Cortex of kidney (tissue), 1 donor: Measurements from ENCODE around the gene CDK14.

ENCODE experiments used
- DNase-seq: peaks from one replicate; lab custom pipeline; 2025; lab: John Stamatoyannopoulos, UW

CDK14 gene

DNA sequence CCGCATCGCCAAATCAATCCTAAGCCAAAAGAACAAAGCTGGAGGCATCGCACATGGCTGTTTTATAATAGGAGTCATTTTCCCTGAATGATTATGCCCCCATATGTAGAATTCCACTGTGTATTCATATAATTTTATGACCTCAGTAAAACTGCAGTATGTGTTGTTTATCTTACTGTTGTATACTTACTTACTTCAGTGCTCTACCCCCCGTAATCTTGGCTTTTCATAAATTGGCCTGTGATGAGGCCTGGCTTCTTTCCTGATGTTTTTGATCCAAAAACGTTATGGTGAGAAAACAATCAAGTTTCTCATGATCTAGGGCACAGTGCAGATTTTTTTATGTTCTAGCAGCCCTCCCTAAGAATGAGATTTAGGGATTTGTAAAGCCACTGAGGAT is 361.8 kb downstream of the CDK14 start:
- DNase-seq = no peak

DNA sequence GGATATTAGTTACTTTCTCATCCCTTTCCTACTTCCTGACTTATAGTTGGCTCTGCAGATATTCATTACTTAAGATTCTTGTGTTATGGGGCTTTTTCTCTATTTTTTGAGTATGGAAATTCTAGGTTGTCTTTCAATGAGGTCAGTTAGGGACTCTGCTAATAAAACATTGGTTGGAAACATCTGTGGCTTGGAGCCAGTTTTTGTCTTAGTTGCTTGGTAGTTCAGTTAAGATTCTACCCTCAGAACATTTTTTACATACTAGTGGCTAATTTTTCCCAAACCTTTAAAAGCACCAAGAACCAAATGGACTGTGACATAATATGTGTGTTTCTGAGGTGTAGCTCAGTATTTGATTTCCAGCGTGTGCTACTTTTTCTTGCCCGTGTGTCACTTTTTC is 362.5 kb downstream of the CDK14 start:
- DNase-seq = no peak

DNA sequence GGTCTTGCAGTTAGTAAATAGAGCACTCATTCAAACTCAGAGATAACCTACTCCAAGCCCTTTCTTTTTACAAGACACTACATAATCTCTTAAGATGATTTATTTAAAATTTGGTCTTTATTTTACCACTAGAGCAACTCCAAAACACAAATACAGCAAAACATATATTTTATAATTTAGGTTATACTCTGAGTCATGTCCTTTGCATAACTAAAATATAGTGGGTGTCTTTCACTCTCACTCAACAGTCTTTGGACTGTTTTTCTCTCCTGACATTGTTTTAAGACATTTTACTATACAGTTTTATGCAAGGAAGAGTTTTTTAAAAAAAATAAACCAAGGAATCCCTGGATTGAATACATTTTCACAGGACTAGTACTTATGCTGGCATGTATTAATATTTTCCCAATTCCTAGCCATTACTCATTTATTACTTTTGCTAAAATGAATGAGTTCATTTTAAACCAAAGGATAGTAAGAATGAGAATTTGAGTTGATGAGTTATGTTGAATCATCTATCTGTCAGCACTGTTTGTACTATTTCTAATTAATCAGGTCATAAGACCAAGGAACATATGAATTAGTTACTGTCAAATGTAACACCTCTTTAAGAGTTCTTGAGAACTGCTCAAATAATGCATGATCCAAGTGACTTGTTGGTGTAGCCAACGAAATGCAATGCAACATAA is 365.1 kb downstream of the CDK14 start:
- no peak for DNase-seq

DNA sequence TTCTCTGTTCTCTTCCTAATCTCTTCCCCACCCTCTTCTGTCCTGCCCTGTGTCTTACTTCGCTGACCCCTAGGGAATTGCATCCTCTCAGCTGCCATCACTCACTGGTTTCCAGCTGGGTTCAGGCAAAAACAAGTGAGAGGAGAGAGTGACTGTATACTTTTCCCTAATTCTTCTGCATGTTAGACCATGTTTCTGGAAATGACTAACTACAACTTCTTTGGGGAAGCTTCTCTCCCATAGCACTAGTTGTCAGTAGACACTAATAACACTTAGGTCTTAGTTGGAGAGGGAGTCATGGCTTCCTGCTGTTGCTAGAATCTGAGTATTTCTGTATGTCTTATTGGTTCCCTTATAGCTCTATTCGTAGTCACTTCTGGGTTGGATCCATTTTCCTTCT is 369.1 kb downstream of the CDK14 start:
- no peak for DNase-seq

DNA sequence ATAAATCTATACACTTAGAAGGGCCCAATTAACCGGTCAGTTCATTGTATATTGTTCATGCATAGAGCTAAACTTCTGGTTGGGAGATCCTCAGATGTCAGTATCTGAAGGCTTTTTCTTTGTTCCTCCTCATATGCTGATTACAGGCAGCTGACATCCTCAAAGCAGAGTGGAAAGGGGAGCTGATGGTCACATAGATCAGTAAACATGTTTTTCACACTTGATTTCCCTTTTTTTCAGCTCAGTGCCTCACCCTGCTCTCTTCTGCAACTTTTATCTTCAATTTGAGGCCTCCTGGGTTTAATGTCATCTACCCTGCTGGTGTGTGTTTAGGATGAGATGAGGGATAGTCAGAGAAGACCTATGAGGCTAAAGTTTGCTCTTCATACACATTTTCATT is 370.2 kb downstream of the CDK14 start:
- DNase-seq = no peak

DNA sequence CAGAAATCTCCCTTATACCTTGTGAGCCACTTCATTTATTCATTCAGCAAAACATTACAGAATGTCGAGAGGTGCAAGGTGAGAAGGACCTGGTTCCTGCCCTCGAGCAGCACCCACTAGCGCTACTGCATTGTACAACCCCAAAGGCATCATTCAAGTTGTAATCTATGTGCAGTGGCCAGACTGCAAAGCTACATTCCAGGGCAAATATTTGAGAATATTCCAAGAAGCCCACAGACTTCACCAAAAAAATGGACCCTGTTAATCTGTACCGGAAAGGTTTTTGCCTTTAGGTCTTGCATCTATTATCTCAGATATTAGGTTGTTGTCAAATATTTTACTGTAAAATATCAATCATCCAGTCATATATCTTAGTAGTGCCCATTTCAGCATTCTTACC is 372.8 kb downstream of the CDK14 start:
- DNase-seq = no peak

DNA sequence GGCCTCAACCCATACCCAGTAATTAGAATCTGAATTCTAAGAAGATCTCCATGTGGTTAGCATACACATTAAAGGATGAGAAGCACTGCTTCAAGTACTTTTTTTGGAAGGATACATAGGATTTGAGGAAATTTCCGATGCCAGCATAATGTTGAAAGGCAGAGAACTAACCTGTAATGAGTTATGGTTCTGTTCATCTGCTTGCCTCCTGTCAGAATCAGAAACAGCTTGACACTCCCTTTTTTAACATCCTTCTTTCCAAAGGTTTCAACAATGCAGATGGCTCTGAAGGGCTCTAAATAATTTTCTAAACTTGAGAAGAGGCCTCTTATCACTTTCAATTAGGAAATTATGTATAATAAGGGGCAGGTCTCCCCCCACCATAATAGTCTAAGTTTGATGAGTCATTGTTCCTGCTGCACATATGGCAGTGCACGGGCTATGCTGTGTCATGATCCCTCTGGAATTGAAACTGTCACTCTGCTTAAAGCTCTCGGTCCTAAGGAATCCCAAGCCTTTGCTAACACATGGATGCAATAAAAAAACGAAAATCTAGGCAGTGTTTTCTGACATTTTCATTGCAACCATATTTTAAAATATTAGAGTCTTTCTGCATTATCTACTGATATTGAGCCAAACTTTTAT is 376.9 kb downstream of the CDK14 start:
- DNase-seq = no peak

DNA sequence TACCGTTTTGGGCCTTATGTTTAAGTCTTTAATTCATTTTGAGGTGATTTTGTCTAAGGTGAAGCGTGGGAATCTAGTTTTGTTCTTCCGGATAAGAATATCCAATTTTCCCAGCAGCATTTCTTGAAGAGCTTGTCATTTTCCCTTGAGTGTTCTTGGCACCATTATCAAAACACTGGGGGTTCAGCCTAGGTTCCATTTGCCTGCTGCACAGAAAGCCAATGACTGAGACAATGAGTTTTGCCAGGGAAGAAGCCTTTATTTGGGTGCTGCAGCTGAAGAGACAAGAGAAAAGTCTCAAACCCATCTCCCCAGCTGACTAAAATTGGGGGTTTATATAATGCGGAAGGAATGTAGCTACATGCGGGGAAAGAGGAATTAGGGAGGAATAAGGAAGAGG is 380.9 kb downstream of the CDK14 start:
- DNase-seq = no peak

DNA sequence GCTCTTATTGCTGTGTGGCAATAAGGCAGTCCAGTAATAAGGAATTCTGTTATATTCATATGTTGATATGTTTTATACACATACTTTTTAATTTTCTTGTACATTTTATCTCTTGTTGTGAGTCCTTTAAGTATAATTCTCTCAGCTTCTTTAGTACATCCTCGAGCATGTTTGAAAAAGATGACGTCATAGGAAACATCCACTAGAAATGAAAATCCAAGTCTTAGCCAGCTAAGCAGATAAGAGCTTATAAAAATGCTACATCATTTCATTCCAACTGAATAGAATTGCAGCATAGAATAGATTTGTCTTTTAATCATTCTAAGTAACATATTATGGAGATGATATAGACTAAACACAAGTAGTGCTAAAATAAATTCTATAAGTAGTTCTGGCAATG is 384.4 kb downstream of the CDK14 start:
- DNase-seq = no peak

DNA sequence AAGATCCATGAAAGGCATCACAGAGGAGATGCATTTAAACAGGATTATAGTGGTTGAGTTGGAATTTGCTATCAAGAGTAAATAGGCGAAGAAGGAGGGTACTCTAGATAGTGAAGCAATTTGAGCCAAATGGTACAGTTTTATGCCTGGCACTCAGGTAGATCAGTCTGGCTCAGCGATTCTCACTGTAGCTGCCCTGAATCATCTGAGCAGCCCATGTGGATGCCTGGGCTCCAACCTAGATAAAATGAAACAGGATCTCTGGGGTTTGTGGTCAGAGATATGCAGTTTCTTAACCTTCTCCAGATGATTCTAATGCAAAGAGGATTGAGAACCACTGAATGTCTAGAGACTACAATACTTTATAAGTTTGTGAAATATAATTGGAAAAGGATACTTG is 386.1 kb downstream of the CDK14 start:
- DNase-seq = no peak

DNA sequence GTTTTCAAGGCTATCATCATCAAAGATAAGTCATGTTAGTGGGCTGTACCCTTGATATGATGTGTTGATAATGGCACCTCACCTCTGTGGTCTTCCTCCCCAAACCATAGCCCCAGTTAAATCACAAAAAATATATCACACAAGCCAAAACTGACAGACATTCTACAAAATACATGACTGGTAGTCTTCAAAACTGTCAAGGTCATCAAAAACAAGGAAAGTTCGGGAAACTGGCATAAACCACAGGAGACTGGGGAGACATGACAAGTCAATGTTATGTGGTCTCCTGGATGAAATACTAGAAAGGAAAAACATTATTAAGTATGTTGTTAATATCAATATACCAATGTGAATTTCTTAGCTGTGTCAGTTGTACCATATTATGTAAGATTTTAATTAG is 388.6 kb downstream of the CDK14 start:
- no peak for DNase-seq

DNA sequence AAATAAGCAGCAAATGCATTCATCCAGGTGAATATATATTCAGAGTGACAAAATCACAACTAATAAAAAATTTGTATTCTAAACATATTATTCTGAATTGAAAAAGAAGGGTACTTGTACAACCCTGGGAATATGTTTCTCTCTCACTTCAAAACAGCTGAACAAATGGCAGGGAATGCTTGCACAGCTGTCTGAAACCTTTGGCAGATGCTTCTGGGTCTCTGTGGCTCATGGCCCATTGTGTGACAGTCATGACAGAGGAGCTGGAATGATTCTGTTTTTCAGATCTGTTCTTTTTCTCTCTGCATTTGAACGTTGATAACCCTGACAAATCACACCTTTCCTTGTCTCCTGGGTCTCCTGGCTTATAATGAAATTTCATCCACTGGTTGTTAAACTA is 392.4 kb downstream of the CDK14 start:
- DNase-seq = no peak

DNA sequence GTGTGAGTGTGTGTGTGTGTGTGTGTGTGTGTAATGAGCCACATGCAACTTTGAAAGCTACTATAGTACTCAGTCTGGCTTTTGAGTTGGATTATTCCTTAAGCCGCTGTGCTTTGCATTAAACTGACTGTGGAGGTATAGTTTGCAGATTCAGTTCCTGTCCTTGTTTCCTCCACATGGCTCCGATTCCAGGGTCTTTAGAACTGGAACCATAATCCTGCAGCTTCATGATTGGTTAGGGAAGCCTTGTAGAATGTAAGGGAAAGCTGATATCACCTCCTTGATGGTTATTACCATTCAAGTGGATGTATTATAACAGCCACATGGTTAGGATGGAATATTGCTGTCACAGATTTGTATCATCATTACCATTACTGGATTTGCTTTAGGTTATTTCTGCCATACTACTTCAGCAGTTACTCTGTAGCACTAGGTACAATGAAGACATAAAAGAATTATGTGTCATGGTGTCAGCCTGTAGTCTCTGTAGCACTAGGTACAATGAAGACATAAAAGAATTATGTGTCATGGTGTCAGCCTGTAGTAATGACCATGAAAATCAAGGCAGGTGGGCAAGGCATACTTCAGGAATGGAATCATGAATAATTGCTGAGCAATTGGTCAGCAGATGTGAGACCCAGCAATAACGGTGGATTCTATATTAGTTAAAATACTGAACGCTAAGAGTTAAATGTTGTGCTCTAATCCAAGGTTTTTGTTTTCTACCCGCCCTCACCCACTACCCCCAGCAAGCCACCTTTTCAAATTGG is 393.1 kb downstream of the CDK14 start:
- DNase-seq = no peak

DNA sequence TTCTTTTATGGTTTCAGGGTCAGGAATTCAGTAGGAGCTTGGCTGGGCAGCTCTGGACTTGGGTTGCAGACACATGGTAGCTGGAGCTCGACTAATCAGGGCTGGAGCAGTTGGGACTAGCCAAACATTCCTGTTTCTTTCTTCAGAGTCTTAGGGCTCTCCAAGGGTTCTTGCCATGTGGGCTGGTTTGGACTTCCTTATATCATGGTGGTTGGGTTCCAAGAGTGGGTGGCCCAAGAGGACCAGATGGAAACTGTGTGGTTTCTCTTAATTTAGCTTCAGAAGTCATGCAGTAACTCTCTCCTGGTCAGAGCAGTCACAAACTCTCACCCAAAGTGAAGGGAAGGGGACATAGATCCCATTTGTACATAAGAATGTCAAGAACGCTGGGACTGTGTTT is 398.0 kb downstream of the CDK14 start:
- no peak for DNase-seq

DNA sequence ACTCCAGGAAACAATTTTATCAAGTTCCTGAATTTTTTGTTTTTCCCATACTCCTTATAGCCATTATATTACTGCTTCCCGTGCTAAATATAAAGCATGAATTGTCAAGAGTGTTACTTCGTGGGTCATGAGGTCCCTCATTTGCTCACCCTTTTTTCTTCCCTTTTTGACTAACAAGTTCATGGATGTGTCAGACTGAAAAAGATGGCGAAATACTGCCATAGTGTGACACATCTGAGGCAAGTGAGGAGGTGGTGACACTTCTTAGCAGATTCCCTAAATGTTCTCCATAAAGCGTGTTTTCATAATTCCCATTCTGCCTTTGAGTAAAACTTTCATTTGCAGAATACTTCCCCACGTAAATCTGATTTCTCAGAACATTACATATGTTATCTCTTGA is 398.5 kb downstream of the CDK14 start:
- DNase-seq = no peak

DNA sequence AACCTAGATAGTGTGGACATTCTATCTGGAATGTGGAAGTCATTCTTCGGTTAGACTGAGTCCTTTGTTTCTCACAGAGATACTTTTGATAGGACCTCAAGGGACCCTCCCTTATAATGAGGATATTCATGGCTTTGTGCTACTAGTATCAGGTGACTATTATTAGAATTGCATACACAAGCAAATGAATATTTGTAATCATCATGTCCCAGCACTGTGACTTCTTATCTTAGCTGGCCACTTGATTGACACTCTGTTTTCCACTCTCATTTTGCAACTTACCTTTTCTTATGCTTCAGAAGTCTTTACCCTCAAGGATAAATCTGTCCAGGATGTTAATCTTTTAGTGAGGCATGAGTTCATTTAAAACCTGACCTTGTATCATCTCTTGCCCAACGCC is 399.9 kb downstream of the CDK14 start:
- no peak for DNase-seq

DNA sequence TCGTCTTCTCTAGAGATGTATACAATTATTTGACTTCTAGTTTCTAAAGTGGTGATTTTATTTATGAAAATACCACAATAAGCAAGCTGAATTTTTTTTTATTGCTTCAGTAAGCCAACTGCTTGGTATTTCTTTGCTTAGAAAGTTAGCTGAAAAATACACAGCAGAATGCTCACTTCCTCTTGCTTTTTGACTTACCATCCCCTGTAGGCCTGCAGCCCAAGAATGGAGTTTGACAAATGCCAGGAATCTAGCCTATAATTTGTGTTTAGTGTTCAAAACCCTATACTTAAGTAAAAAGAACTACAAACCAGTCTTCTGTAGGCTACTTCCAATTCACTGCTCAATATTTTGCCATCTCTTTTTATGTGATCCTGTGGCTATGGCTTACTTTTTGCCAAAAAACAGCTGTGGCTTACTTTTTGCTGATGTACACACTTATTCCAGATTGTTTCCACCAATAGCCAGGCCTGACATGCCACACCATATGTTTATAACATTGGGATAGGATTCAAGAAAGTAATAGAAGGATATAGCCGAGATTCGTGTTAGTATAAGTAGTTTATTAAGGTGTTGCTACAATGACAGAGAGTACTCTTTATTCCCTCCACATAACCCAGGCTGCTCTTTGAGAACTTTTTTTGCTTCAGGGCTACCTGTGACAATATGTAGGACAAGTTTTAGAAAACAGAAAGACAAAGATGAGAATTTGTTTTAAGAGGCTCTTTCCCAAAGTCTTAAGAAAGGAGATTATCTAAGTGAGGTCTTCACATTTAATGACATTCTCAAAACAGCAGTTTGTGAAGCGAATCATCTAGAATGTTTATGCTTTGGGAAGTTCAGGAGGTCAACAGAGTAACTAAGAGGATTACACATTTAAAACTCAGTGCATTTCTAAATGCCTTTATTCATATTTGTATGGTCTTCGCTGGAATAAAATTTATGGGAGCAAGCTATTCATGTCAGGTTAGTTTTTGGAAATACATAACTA is 404.2 kb downstream of the CDK14 start:
- DNase-seq = no peak

DNA sequence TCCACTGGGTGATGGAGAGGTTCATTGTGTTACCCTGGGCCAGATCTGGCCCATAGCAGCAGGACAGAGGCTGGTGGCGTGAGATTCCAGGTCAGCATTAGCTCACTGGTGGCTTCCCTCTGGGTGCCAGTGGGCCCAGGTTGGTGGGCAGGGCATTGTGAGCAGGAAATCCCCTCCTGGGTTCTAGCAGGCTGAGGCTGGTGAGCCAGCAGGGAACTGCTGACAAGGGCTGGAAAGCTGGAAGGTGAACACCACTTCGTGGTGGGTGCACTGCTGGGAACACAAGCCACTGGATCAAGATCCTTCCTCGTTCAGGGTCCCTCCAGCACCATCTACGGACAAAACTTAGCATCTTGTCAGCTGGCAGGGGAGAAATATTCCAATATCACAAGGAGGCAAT is 408.9 kb downstream of the CDK14 start:
- DNase-seq = no peak

DNA sequence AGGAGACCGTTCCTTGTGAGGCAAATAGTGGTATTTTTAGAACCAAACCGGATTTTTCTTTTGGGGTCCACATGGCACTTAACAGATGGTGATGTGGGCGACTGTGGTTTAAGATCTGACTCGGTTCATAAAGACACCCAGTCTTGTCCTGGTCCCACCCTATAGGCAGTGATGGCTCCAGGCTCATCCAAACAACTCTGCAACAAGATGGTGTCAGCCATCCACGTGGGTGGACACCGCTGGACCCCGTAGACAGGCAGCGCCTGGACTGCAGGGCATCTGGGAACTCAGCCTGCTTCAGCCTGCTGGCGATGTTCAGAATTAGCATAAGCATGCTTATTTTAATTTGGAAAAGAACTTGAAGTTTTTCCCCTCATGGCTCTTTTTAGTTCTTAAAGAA is 409.7 kb downstream of the CDK14 start:
- DNase-seq = no peak

DNA sequence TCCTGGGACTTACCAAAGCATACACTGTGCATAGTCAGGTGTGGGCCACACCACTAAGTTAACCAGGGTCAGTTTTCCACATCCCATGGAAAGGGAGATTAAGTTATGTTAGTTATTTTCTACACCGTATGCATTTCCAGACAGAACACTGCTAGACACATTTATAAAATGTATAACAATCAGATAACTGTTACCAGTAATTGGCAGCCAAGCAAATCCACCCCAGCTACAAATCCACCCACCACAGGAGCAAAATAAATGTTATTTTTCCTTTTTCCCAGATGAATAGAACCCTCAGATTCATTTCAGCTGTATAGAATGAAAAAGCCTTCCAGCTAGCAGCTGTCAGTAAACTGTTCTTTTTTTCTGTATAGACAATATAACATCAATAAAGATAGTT is 411.2 kb downstream of the CDK14 start:
- no peak for DNase-seq

DNA sequence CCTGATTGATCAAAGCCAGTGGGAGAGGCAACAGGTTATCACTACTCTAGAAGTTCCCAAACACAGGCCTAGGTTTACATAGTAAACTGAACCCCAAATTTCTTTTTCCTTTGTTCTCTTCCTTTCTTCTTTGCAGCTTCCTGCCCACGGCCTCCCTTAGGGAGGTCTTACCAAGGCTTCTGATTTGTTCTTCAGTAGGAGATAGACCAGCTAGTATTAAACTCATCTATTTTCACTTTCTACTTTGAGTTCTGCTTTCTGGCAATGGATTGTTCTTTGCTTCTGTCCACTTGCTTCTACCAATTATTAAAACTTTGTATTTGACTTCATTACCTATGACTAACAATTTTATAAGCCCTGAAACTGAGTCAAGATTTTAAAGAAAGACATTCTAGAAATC is 417.0 kb downstream of the CDK14 start:
- DNase-seq = no peak

DNA sequence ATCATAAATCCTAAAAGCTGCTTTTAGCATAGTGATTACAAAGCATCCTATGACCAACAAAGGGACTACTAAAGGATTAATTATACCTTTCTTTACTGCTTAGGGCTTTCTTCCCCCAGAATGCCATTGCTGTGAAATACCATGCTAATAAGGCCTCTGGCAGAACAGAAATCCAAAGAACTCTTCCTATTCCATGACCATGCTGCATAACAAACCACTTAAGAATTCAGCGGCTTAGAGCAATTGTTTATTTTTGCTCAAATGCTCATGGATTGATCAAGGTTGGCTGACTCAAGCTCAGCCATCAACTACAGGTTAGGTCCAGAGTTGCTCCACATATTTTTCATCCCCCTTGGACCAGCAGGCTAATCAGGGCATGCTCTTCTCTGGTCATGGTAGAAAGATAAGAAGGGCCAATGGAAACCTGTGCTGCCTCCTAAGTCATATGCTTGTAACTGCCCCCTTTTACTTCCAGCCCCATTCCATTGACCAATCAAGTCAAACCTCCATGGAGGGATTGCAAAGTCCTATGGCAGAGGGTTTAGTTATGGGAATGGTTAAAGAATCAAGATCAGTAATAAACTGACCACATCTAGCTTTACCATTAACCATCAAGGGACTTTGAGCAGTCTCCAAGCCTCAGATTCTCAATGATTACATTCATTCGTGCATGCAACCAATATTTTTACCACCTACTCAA is 423.7 kb downstream of the CDK14 start:
- DNase-seq = no peak
